Cardiac muscle cell (in vitro differentiated cells and primary cell): ENCODE measurements around the gene PSMD7. TPM values are rescaled to one million over a fixed set of nuclear protein-coding genes. Genes with fewer than 3 reads are reported as not detected.
A peak's percentile ranks its signal among the peaks of the same experiment; 100 is the strongest.

ENCODE experiments used
- DNase-seq, 2 donors: peaks; one replicate each; pipeline versions ENCODE4 v3.0.0 to v3.0.0-alpha.2; 2010 to 2017; ENCODE audit warnings: low read depth in 1 of 2, low spot score in 1 of 2
- H3K27ac ChIP-seq: fragments of 200-600 bp; sonication (generic); 2 replicates; pipeline ENCODE4 v1.5.1; 2016
- H3K27me3 ChIP-seq: fragments of 200-600 bp; sonication (generic); 2 replicates; pipeline ENCODE4 v1.6.0; 2016; ENCODE audit warnings: control low read depth
- H3K36me3 ChIP-seq: fragments of 200-600 bp; sonication (generic); 2 replicates; pipeline ENCODE4 v1.5.1; 2016; ENCODE audit warnings: control low read depth
- H3K4me1 ChIP-seq: fragments of 200-600 bp; sonication (generic); 2 replicates; pipeline ENCODE4 v1.8.1; 2017; ENCODE audit warnings: low read depth, mild to moderate bottlenecking, mixed run types
- H3K4me3 ChIP-seq: fragments of 200-600 bp; sonication (generic); 2 replicates; pipeline ENCODE4 v1.5.1; 2016; ENCODE audit warnings: mild to moderate bottlenecking
- H3K9me3 ChIP-seq: fragments of 200-600 bp; sonication (generic); 2 replicates; pipeline ENCODE4 v1.5.1; 2017; ENCODE audit warnings: low read depth, mild to moderate bottlenecking, control low read depth
- polyA plus RNA-seq: library from polyadenylated mRNA; unstranded; fragments of >200 nt; fragmentation: Nextera tagmentation; extraction: Ambion mirVana; gene quantifications from 2 replicates; pipeline ENCODE4 v1.2.1, GENCODE V29; 2016
- total RNA-seq: library from RNA; depleted of rRNA; stranded (reverse); fragments of >200 nt; gene quantifications from 2 replicates; pipeline ENCODE4 v1.2.3, GENCODE V29; 2016
- TF ChIP-seq, protein P1 (sequence below): IDR thresholded peaks from 2 replicates; pipeline ENCODE4 v1.5.1; 2012; ENCODE audit warnings: low read depth, mild to moderate bottlenecking, low read length

Gene PSMD7
- total and polyA plus RNA-seq, 2 experiments from 2014 or later: 108 to 177 TPM

DNA sequence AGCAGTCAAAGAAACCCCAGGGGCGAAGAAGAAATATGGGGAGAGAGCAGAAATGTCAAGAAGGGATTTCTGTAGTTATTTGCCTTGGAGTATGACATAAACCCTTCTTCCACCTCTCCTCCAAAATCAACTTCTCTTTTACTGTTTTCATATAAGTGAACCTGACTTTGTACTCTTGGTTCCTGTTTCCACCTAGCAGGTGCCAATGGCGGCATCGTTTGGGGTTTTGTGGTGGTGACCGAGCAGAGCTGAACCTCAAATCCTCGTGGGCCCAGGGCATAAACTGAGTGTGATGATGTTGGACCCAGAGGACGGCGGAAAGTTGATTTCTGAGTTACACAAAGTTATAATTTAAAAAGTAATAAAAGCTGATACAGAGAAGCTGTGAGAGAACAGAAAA is 39.6 kb upstream of the PSMD7 start:
- Histone ChIP-seq H3K9me3 (no peaks in the 10 kb centered on the region), H3K36me3 (no peaks in the 10 kb centered on the region), H3K27ac (no peak overlapping the region), H3K4me1 (no peaks in the 10 kb centered on the region), H3K4me3 (no peak overlapping the region), H3K27me3 (no peaks in the 10 kb centered on the region)
- TF ChIP-seq, protein P1, sequence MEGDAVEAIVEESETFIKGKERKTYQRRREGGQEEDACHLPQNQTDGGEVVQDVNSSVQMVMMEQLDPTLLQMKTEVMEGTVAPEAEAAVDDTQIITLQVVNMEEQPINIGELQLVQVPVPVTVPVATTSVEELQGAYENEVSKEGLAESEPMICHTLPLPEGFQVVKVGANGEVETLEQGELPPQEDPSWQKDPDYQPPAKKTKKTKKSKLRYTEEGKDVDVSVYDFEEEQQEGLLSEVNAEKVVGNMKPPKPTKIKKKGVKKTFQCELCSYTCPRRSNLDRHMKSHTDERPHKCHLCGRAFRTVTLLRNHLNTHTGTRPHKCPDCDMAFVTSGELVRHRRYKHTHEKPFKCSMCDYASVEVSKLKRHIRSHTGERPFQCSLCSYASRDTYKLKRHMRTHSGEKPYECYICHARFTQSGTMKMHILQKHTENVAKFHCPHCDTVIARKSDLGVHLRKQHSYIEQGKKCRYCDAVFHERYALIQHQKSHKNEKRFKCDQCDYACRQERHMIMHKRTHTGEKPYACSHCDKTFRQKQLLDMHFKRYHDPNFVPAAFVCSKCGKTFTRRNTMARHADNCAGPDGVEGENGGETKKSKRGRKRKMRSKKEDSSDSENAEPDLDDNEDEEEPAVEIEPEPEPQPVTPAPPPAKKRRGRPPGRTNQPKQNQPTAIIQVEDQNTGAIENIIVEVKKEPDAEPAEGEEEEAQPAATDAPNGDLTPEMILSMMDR: no peak
- no peak for DNase-seq

DNA sequence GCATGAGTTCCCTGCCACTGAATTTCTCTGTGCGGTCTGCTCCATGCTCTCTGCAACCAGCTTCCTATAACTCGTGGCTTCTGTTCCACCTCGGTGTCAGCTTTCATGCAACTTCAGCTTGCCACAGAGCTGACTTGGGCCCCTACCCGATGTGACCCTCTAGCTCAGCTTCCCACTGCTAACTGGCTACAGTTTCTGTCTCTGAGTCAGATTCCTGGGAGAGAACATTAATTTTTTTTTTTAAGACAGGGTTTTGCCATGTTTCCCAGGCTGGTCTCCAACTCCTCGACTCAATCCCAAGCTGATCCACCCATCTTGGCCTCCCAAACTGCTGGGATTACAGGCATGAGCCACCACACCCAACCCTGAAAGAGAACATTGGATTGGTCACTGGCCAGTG is 35.5 kb upstream of the PSMD7 start:
- H3K9me3 ChIP-seq: no peaks in the 10 kb centered on the region
- TF ChIP-seq, protein P1: no peak
- no peak for DNase-seq
- no peak overlapping the region for H3K27ac ChIP-seq
- H3K4me1 ChIP-seq: no peaks in the 10 kb centered on the region
- H3K36me3 ChIP-seq: no peaks in the 10 kb centered on the region
- H3K27me3 ChIP-seq: no peaks in the 10 kb centered on the region
- no peak overlapping the region for H3K4me3 ChIP-seq

DNA sequence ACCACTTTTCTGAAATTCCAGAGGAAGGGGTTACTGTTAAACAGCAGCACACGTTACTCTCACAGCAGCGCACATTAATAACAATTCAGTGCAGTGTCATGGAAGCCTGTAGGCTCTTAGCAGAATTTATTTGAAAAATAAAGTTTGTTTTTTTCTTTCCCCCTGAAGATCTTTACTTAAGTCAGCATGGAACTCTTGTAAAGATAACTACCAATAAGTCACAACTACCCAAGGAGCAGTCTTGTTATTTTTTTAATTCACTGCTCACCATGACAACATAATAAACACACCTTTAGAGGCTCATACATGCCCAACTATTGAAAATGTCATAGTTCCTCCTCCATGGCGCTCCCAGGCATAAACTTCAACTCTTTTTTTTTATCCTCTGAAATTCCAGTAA is 31.8 kb upstream of the PSMD7 start:
- H3K27me3 ChIP-seq: no peaks in the 10 kb centered on the region
- H3K9me3 ChIP-seq: no peaks in the 10 kb centered on the region
- DNase-seq: no peak
- H3K27ac ChIP-seq: no peak overlapping the region
- no peak overlapping the region for H3K4me3 ChIP-seq
- TF ChIP-seq, protein P1: no peak
- H3K4me1 ChIP-seq: no peaks in the 10 kb centered on the region
- H3K36me3 ChIP-seq: no peaks in the 10 kb centered on the region

DNA sequence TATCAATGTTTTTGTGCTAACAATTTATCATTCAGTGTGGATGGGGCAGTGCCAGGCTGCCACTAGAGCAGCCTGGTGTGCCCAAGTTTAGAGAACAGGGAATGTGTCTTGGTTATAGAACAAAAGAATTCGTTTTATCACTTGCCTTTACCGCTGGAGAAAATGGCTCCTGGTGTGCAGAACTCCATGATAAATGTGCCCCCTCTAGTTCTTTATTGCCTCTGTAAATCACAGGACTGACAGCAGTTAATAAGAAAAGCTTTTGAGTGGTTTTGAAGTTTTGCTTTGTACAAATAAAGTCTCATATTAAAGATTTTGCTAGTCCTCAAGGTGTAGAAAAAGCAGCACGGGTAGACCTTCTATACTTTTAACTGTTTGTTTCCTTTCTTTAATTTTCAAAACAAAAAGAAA is 28.2 kb upstream of the PSMD7 start:
- Histone ChIP-seq H3K27me3 (no peaks in the 10 kb centered on the region), H3K4me1 (no peaks in the 10 kb centered on the region), H3K9me3 (no peaks in the 10 kb centered on the region), H3K27ac (no peak overlapping the region), H3K36me3 (no peaks in the 10 kb centered on the region), H3K4me3 (no peak overlapping the region)
- TF ChIP-seq, protein P1: no peak
- DNase-seq: no peak

DNA sequence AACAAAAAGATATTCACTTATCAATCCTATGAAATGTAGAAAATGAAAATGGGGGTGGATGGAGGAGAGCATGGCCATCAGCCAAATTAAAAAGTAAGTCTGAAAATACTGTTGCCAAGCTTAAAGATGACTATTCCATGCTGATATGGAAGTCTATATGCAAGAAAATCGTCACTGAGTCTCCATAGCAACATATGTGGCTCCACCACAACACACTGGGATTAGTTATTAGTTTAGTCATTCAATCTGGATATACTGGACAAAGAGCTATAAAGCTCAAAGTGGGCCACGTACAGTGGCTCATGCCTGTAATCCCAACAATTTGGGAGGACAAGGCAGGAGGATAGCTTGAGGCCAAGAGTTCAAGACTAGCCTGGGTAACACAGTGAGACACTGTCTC is 24.7 kb upstream of the PSMD7 start:
- TF ChIP-seq, protein P1: no peak
- no peaks in the 10 kb centered on the region for H3K9me3 ChIP-seq
- H3K36me3 ChIP-seq: no peaks in the 10 kb centered on the region
- peaks cover 4% of the 10 kb centered on the region for H3K4me1 ChIP-seq
- H3K27ac ChIP-seq: no peak overlapping the region
- DNase-seq: peak in 1 of 2 donors; percentile 8
- peaks cover 4% of the 10 kb centered on the region for H3K27me3 ChIP-seq
- no peak overlapping the region for H3K4me3 ChIP-seq
